Skeletal muscle tissue (tissue), 4 donors: ENCODE data around the gene DCAF8. TPM values are rescaled to one million over a fixed set of nuclear protein-coding genes. Genes with fewer than 3 reads are reported as not detected.
"Not testable (repeated sequence)": the region's sequence is repeated elsewhere in the genome, so short reads cannot be mapped to it uniquely, and the experiment has no call there.

Source experiments
- H3K27ac ChIP-seq: one replicate; pipeline ENCODE4 v1.7.0; 2013; ENCODE audit warnings: mild to moderate bottlenecking, low read depth, low read length, inconsistent platforms
- H3K27me3 ChIP-seq, 3 donors: one replicate each; pipeline ENCODE4 v1.7.0; 2013; ENCODE audit warnings: low read length in 3 of 3; ENCODE audit not compliant: control insufficient read depth in 3 of 3, insufficient read depth in 3 of 3
- H3K36me3 ChIP-seq, 3 donors: one replicate each; pipeline ENCODE4 v1.7.0; 2013; ENCODE audit warnings: low read length in 3 of 3; ENCODE audit not compliant: control insufficient read depth in 3 of 3, insufficient read depth in 3 of 3
- H3K4me1 ChIP-seq, 3 donors: one replicate each; pipeline ENCODE4 v1.7.0; 2013; ENCODE audit warnings: low read length in 3 of 3, mild to moderate bottlenecking in 3 of 3; ENCODE audit not compliant: control insufficient read depth in 3 of 3, insufficient read depth in 3 of 3
- H3K4me3 ChIP-seq, 3 donors: one replicate each; pipeline ENCODE4 v1.7.0; 2013; ENCODE audit warnings: low read length in 3 of 3
- H3K9ac ChIP-seq, 3 donors: one replicate each; pipeline ENCODE4 v1.7.0; 2013; ENCODE audit warnings: low read length in 3 of 3, mild to moderate bottlenecking in 3 of 3, moderate library complexity in 2 of 3, low read depth in 1 of 3
- H3K9me3 ChIP-seq, 3 donors: one replicate each; pipeline ENCODE4 v1.7.0; 2013; ENCODE audit warnings: low read length in 3 of 3; ENCODE audit not compliant: control insufficient read depth in 3 of 3
- total RNA-seq: library from RNA; depleted of rRNA; stranded (reverse); fragments of >200 nt; gene quantifications from one replicate; pipeline ENCODE4 v1.2.3, GENCODE V29; 2014
- donor health status: Osteomylitis.

The DCAF8 gene
- total RNA-seq, 1 donor from 2014 or later = 63.2 TPM

DNA sequence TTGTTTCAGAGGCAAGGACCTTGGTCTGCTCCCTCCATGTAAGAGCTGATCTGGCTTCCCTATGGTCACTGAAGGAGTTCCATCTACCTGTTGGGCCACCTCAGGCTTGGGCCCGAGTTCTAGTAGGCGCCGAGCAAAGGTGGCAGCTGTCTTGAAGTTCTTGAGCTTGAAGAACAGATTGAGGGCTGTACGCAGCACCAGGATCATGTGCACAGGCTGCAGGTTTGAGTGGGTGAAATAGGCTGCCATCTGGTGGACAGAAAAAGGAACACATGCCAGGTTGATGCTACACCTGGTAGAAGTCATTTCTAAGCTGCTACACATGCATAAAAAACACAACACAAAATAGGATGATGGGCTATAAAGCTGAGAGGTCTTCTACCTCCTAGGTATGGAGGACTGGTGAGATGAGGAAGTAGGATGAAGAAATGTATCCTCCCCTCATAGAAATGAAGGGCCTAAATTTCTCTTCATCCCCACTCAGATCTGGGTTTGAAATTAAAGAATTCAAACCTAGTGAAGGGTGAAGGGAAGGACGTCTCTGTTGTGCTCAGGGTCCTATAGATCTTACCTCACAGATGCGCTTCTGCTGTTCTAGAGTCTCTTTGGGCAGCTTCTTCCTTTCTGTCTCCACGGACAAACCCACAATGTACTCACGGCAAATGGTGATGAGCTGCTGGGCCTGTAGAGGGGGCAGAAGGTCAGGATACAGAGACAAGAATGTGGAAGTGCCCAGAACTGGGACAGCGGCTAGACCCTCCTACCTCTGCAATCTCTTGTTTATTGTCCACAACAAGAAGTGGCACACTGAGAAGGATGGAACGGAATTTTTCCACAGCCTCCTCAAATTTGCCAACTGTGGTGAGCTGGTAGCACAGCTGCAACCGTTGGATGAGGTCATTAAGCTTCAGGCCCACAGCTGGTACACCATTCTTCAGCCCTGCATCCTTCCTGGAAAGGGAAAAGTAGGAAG lies 29.2 kb upstream of the DCAF8 start:
- Histone ChIP-seq H3K9ac (peak overlapping the region in 1 of 3 donors; percentile 52), H3K27me3 (no peaks in the 10 kb centered on the region)

GRCh38 chr1:160287769-160288168 lies 25.4 kb upstream of the DCAF8 start:
- H3K27me3 ChIP-seq, H3K4me3 ChIP-seq, H3K9me3 ChIP-seq, H3K27ac ChIP-seq, H3K9ac ChIP-seq: not testable (repeated sequence)
- Histone ChIP-seq H3K36me3 (peaks cover 33 to 36% (median 35%) of the 10 kb centered on the region in 3 donors), H3K4me1 (peaks cover 14 to 17% (median 17%) of the 10 kb centered on the region in 3 donors)

More for the DNA sequence above, 29.2 kb upstream of the DCAF8 start:
- H3K9me3 ChIP-seq = no peaks in the 10 kb centered on the region
- no peak overlapping the region for H3K27ac ChIP-seq
- H3K4me3 ChIP-seq = no peak overlapping the region
- H3K36me3 ChIP-seq = peaks cover 63 to 73% (median 73%) of the 10 kb centered on the region in 3 donors
- H3K4me1 ChIP-seq = peaks cover 0 to 2% (median 0%) of the 10 kb centered on the region in 3 donors

DNA sequence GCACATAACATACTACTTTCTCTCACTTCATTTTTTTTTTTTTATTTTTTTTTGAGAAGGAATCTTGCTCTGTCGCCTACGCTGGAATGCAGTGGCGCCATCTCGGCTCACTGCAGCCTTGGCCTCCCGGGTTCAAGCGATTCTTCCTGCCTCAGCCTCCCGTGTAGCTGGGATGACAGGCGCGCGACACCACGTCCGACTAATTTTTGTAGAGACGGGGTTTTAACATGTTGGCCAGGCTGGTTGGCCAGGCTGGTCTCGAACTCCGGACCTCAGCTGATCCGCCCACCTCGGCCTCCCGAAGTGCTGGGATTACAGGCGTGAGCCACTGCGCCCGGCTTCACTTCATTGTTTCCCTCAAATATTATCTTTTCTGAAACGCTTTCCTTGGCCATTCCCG lies 23.2 kb upstream of the DCAF8 start:
- H3K4me3 ChIP-seq = peak overlapping the region in 2 of 3 donors; percentile 51 to 98
- no peaks in the 10 kb centered on the region for H3K27me3 ChIP-seq
- no peak overlapping the region for H3K27ac ChIP-seq
- peaks cover 14 to 17% (median 15%) of the 10 kb centered on the region in 3 donors for H3K4me1 ChIP-seq
- H3K9me3 ChIP-seq = no peaks in the 10 kb centered on the region
- H3K36me3 ChIP-seq = peaks cover 28 to 33% (median 33%) of the 10 kb centered on the region in 3 donors
- peak overlapping the region in 1 of 3 donors; percentile 94 for H3K9ac ChIP-seq

GRCh38 chr1:160284782-160285344 lies 22.5 kb upstream of the DCAF8 start, which contains the start of gene PEX19:
TSS of gene PEX19 (minus strand) at chr1:160285133. CDS start at chr1:160285124, 9 bp downstream.
- peaks cover 29 to 33% (median 33%) of the 10 kb centered on the region in 3 donors for H3K36me3 ChIP-seq
- H3K4me1 ChIP-seq = peaks cover 14 to 17% (median 15%) of the 10 kb centered on the region in 3 donors
- H3K27ac ChIP-seq = peak within 1 kb of the TSS; percentile 74
- peak within 1 kb of the TSS; percentile 89 to 96 (median 94) for H3K9ac ChIP-seq
- H3K9me3 ChIP-seq = no peaks in the 10 kb centered on the region
- peak within 1 kb of the TSS; percentile 91 to 98 (median 94) for H3K4me3 ChIP-seq
- H3K27me3 ChIP-seq = no peaks in the 10 kb centered on the region

DNA sequence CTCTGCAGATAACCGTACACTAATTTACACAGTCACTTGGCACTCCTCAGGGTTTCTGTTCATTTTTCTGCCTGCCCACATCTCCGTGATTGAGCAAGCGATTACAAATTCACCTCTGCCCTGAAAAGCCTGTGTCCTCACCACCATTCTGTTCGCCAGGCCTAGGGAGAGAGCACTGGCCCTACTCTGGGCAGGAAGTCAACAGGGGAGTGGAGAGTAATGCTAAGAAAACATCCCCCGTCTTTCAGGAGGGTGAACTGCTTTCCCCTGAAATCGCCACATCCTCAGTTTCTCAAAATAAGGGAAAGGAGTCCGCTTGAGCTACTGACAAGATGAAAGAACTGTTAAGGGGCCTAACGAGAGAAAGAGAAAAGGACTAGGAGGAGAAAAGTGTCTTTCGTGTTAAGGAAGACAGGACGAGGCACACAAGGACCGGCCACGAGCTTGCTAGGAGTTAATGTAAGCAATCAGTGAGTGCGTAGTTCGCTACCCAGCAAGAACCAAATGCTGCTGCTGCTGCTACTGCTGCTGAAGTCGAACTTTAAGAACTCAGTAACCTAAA lies 22.0 kb upstream of the DCAF8 start:
- H3K27ac ChIP-seq = peak overlapping the region; percentile 74
- peak overlapping the region; percentile 89 to 96 (median 94) for H3K9ac ChIP-seq
- H3K9me3 ChIP-seq = no peaks in the 10 kb centered on the region
- peaks cover 14 to 17% (median 15%) of the 10 kb centered on the region in 3 donors for H3K4me1 ChIP-seq
- peak overlapping the region; percentile 91 to 98 (median 94) for H3K4me3 ChIP-seq
- no peaks in the 10 kb centered on the region for H3K27me3 ChIP-seq
- H3K36me3 ChIP-seq = peaks cover 30 to 34% (median 32%) of the 10 kb centered on the region in 3 donors

GRCh38 chr1:160282807-160283206 lies 20.5 kb upstream of the DCAF8 start:
- Histone ChIP-seq H3K36me3 (peaks cover 38 to 47% (median 46%) of the 10 kb centered on the region in 3 donors), H3K27me3 (no peaks in the 10 kb centered on the region), H3K4me3 (no peak overlapping the region), H3K4me1 (peaks cover 14 to 17% (median 15%) of the 10 kb centered on the region in 3 donors), H3K9ac (no peak overlapping the region), H3K9me3 (no peaks in the 10 kb centered on the region), H3K27ac (no peak overlapping the region)

GRCh38 chr1:160277987-160278386 lies 15.6 kb upstream of the DCAF8 start:
- no peaks in the 10 kb centered on the region for H3K9me3 ChIP-seq
- H3K27ac ChIP-seq = no peak overlapping the region
- no peak overlapping the region for H3K9ac ChIP-seq
- no peaks in the 10 kb centered on the region for H3K4me1 ChIP-seq
- no peaks in the 10 kb centered on the region for H3K27me3 ChIP-seq
- peaks cover 42 to 56% (median 55%) of the 10 kb centered on the region in 3 donors for H3K36me3 ChIP-seq
- H3K4me3 ChIP-seq = no peak overlapping the region

DNA sequence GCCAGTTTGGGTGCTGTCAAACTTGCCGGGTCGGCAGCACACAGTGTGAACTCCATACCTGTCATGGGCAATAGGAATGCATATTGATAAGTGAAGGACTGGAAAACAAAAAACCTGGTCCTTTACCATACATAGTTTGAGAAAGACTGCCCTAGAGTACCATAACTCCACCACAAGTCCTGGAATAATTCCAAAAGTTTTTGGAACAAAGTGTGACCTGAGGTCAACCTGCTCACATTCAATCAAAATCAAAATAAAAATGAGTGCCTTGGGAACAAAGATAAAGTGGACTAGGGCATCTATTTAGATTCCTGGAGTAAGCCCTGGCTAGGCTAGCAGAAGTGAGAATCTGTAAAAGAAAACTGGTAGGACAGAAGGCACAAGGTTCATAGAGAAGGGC lies 15.0 kb upstream of the DCAF8 start:
- H3K9ac ChIP-seq = no peak overlapping the region
- H3K9me3 ChIP-seq = no peaks in the 10 kb centered on the region
- H3K36me3 ChIP-seq = peaks cover 37 to 55% (median 54%) of the 10 kb centered on the region in 3 donors
- H3K27me3 ChIP-seq = no peaks in the 10 kb centered on the region
- H3K27ac ChIP-seq = no peak overlapping the region
- H3K4me3 ChIP-seq = no peak overlapping the region
- H3K4me1 ChIP-seq = no peaks in the 10 kb centered on the region

- H3K36me3 ChIP-seq = no peaks in the 10 kb centered on the region
- H3K9ac ChIP-seq = no peak overlapping the region
- H3K27me3 ChIP-seq = no peaks in the 10 kb centered on the region
- H3K4me3 ChIP-seq = no peak overlapping the region
- H3K27ac ChIP-seq = no peak overlapping the region
- no peaks in the 10 kb centered on the region for H3K9me3 ChIP-seq
- no peaks in the 10 kb centered on the region for H3K4me1 ChIP-seq
These were observed 8.7 kb upstream of the DCAF8 start for GRCh38 chr1:160271025-160271424.
